Measurements from ENCODE around the gene HECTD4.

The HECTD4 gene

DNA sequence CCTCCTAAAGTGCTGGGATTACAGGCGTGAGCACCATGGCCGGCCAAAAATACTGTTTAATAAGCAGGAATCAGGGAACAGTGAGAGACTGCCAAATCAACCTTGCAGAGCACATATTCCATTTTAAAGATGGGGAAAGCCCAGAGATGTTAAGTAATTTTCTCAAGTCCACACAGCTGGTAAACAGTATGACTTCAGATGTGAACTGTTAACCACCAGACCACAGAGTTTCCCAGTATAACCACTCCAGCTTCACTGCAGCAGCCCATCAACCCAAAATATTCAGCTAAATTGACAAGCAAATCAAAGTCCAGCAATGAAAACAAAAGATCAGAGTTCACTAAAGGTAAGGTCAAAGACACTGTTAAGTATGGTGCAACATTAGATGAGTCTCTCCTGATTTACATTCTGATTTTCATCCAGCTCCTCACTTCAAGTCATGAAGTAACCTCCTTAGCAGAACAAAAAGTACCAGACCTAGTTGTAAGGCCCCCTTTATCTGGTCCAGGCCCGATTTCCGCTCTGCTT is 174.8 kb downstream of the HECTD4 start:
- DNase-seq (ENCODE audit: low spot score) = no peak

DNA sequence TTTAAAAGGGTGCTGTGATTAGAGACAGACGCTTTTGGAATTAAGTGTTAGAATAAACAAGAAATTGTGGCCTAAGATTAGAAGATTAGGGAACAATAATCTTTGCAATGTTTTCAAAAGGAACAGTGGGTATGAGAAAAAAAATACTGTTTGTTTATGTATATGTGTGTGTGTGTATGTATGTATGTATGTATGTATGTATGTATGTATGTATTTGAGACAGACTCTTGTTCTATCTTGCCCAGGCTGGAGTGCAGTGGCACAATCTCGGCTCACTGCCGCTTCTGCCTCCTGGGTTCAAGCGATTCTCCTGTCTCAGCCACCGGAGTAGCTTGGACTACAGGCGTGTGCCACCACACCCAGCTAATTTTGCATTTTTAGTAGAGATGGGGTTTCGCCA is 175.3 kb downstream of the HECTD4 start:
- DNase-seq (ENCODE audit: low spot score) = no peak

DNA sequence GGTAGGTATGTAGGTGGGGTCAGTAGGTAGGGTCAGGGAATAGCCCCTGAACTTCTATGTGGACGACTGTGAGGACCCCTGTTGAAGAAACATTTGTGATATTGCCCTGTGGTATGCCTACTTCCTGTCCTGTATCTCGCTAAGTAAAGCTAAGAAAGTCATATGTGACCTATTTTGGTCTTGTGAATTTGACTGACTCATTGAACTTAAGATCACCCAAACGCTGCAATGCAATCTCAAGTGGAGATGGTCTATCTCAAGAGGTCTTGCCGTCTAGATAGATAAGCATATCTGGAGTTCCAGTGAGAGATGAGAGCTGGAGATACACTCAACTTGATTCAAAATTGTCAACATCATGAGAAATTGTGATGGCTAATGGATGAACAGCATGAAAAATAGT is 183.1 kb downstream of the HECTD4 start:
- no peak for DNase-seq (ENCODE audit: low spot score)

DNA sequence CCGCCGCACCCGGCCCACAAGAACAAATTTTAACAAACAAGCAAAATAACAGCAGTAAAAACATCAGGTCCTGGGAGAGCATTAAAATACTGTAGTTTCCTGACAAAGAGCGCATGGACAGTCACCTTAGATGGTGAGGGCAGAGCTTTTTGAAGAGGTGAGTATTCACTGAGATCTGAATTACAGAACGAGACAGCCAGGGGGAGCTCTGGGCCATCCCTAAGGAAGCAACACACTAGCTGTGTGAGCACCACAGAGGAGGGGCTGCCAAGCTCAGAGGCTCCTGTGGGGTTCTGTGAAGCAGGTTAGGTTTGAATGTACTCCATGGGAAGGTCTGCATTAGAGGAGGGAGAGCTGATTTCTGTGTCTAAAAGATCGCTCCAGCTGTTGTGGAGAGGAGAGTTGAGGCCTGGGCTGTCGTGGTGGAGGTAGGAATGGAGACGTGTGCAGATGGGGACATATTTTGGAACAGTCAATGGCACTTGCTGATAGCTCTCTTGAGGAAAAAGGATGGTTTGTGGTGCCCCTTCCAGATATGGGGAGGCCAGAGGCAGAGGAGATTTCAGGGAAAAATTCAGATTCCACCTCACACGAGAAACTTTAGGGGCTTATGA is 184.0 kb downstream of the HECTD4 start:
- peak; percentile 12 for DNase-seq (ENCODE audit: low spot score)

DNA sequence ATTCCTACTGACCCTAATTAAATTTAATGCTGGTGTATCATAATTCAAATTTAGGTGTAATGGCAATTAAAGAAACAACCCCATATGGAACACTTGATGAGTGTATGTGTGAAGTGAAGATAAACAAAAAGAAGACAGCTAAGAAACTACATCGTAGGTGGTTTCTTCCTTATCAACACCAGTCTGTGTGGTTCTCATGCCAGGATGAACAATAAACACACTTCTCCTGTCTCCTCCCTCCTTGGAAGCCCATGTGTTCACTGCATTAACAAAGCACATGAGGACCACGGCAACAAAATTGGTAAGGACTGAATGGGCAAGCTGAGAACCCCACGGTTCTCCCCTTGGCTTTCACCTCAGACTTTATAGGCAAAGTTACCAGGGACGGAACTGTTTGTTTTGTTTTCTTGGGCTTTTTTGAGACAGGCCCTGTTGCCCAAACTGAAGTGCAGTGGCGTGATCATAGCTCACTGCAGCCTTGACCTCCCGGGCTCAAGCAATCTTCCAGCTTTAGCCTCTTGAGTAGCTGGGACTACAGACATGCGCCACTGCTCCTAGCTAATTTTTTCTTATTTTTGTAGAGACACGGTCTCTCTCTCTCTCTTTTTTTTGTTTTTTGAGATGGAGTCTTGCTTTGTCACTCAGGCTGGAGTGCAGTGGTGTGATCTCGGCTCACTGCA is 185.9 kb downstream of the HECTD4 start:
- DNase-seq (ENCODE audit: low spot score) = no peak

DNA sequence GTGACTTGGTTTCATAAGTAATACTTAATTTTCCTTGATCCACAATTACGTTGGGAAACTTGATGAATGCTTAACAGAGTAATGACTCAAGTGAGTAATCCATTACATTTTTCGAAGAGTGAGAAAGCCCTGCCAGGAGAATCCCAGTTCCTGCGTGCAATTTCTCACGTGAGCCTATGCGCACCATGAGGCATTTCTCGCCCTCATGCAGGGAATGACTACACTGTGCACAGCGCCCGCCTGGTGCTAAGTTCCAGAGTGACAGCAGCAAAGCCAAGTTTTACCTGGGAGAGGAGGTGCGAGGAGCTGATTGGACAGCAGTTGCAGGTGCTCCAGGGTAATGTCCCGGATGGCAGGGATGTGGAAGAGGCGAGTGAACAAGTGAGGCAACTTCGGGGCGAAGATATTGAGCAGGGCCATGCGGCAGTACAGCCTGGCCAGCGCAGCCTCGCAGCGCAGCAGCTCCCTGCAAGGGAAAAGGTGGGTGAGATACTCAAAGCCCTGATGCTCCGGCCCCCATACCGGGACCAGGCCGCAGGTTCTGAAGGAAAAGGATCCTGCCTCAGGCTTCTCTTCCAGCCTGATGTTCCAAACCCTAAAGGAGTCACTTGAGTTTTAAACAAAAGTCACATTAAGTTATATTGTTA is 187.5 kb downstream of the HECTD4 start:
- DNase-seq (ENCODE audit: low spot score) = no peak

DNA sequence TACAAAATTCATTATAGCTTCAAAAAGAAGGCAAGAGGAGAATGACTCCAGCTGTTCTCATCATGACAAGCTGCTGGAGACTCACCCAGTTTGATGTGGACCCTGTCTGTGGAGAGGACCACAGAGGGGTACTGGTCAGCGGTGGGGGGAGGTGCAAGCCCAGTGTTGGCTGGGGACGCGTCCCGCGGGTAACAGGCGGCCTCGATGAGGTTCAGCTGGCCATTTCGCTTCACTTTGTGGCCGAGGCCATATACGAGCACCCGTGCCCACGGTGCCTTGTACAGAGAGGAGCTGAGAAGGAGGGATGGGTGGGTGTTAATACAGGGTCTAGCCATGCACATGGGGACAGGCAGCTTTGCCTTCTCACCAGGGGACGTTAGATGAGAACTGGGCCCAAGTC is 189.8 kb downstream of the HECTD4 start:
- DNase-seq (ENCODE audit: low spot score) = no peak

DNA sequence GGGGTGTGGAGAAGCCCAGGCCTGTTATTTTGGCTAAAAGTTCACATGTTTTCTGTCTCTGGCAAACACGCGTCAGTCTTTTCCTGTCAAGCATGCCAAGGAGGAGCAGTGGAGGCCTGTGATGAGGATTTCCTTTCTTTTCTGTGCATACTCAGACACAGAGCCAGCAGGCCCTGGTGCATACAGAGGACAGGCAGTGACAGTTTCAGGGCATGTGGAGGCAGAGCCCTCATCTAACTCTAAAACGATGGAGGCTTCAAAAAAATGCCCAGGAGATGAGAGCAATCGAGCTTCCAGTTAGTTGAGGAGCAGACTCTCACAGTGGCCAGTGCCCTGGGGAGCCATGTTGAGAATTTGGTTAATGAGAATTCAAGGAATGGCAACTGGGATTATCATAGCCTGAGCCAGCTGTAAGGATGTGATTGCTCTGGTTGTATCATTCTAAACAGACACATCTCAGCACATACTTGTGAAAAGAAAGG is 190.3 kb downstream of the HECTD4 start:
- no peak for DNase-seq (ENCODE audit: low spot score)

DNA sequence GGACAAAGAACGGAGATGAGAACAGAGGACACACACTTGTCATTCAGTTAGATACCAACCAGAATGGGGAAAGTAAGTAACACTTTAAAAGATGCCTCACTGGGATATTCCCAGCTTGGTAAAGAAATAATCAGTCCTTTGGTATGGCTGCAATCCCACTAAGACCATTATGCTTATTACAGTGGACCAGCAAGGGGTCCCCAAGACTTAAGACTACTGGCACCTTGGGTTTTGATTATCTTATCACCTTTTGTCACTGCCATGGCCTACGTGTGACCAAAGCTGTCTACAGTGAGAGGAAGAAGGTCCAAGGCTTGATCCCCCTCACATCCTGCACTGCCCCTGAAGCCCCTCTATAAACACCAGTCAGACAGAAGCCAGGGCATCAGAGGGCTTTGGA is 191.0 kb downstream of the HECTD4 start:
- no peak for DNase-seq (ENCODE audit: low spot score)

DNA sequence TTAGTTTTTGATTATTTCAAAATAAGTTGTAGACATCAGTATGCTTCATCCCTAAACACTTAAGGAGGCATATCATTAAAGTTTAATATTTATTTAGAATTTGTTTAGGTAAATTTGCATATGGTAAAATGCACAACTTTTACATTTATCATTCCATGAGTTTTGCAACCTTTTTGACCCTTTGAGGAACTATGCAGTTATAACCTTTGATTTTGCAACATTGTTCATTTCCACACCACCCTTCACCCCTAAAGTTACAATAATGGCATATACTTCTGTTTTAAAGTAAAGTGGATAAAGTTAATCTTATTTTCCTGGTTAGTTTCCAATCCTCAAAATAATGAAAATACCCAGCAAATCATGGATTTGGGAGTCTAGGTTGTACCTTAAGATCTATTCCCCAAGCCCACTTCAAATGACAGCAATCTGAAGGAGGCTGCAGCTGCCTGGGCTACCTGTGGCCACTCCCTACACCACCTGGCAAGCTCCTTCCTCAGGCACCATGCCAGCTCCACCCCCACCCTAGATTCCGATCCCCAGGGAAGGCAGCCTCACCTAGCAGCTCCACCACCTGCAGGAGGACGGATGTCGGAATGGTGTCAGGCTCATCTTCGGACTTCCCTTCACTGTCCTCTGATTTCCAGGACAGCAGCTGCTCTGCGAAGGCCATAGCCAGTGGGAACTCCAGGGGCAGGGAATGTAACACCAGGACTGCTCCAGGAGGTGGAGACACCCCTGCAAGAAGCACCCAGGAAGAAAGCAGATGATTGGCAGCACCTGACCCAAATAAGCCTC is 191.8 kb downstream of the HECTD4 start:
- no peak for DNase-seq (ENCODE audit: low spot score)

DNA sequence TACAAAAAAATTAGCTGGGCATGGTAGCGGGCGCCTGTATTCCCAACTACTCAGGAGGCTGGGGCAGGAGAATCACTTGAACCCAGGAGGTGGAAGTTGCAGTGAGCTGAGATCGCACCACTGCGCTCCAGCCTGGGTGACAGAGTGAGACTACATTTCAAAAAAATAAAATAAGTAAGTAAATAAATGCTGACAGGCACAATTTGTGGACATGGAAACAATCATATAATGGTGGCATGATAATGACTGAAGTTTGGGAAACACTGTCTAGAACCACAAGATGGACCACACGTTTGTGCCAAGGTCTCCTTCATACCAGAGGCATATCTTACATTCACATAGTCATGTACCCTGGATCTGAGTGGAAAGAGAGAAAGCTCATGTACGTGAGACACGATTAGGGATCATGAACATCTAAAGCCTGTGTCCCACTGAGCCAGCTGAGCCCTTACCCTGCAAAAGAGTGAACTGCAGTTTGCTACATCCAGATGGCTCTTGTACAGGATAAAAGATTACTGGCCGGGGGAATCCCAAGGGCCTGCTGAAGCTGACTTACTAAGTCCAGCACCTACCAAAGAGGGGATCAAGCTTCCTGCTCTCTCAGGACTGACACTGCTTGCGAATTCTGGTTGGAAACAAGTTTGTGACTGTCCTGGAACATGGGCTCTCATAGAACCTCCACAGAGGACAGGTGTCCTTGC is 194.0 kb downstream of the HECTD4 start:
- no peak for DNase-seq (ENCODE audit: low spot score)

DNA sequence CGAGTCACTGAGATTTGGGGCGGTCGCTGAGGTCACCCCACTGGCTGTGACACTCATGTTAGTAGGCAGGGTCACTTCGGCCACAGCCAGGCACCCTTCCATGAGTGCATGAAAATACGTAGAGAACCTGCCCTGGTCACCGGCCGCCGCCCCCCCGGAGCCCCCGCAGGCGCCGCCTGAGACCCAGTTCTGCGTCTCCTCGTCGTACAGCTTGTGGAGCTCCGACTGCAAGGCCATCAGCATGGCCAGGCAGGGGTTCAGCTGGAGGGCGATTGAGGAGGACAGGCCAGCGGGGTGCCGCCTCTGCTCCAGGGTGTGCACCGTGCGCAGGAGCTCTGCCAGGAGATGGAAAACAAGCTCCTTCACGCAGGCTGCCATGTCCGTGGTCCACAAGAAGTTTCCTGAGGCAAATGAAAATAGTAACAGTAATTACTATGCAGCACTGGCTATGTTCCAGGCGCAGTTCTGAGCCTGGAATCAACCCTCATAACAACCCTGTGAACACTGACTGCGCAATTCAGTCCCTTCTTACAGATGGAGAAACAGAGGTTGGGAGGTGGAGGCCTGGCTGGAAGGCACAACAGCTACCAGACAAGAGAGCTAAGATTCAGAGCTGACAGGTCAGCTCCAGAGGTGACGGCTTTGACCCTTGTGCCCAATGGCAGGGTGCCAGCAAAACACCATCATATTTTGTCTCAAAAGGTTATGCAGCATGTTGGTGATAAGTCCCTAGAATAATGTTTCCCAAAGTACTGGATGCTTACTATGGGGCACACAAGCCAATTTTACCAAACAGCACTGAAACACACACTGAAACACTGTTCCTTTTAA is 196.9 kb downstream of the HECTD4 start:
- DNase-seq (ENCODE audit: low spot score) = no peak

DNA sequence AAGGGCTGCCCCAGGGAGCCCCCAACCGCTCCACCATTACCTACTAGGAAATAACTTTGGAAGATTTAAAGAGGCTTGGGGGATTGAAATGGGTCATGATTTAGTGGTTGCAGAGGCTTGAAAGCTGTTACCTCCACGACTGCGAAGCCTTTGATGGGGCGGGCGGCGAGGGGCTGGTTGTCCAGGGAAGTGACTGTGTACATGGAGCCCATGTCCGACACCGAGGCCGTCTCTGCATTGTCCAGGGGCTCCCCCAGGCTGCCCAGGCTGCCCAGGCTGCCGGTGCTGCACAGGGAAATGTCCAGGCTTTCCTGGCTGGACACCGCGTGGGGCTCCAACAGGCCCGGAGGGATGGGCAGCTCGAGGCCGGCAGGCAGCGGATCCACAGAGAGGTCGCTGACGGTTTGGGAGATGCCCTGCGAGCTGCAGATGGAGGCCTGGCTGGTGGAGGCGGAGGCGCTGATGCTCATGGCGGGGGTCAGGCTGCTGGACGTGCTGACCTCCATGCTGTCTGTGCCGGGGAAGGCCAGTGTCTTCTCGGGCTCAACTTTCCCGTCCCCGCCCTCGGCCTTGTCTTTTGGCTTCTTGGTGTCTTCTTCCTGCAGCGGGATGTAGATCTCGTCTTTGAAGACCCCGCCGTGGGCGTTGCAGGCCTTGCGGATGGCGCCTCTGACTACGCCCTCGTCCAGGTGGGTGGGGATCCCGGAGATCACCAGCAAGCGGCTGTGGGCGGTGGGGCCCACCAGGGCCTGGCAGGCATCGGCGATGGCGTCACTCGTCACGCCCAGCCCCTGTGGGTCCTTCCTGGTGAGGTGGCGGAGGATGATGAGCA is 198.0 kb downstream of the HECTD4 start:
- DNase-seq (ENCODE audit: low spot score) = no peak

DNA sequence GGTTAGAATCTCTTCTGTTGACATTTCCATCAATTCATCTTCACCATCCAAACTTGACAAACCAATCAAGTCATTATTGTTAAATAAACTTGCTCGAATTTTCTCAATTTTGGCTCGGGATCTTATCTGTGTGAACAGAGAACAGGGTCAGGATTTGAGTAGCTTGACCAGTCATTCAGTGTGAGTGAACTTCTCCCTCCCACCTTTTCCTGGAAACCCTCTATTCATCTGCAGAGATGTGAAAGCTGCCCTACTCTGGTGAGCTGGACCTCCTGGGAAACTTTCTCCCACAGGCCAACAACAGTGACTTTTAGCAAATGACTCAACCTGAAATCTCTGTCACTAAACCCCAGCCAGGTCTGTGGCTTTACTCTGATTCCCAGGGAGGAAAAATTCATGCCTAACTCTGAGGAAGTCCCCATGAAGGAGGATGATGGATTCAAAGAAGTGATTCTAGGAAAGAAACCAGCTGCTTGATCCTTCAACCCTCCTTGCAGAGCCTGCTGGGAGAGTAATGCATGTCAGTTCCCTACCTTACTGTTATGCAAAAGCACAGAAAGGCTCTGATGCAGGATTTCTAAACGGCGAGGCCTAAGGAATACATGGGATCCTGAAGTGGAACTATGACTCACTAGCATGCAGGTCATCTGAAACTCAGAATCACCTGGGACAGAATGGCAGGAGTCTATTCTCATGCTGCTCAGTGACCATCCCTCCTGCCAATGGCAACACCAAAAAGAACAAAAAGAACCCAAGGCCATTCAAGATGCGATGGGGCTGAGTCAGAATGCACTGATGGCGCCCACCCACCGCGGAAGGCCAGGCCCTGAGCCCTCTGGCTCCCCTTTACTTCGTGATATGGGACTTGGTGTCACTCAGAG is 198.8 kb downstream of the HECTD4 start:
- DNase-seq (ENCODE audit: low spot score) = no peak

DNA sequence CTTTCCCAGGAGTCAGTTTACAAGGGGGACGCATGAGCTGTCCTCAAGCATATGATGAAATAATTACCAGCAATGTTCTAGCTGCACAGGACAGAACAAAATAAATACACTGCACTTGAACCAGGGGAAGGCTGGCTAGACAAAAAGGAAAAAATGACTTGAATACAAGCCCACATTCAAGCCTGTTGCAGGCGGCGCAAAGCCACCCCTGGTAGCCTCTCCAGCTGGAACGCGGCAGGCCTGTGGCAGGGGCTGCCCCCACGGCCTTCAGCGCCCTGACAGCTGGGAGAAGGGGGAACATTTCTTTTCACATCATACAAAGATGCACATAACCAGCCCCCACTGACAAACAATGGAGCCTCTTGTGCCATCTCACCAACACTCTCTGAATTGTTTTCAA is 199.7 kb downstream of the HECTD4 start:
- DNase-seq (ENCODE audit: low spot score) = no peak

DNA sequence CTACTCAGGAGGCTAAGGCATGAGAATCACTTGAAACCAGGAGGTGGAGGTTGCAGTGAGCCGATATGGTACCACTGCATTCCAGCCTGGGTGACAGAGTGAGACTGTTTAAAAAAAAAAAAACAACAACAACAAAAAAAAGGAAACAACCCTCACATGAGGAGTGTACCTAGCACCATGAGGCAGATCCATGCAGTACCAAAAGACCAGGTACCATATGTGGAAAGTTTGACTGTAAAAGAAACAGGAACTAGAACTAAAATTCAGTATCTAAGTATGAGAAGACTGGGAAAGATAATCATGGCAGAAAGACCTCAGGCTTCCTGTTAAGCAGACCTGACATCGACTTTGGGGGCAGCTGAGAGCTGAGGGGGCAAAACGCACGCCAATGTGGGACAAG is 201.8 kb downstream of the HECTD4 start:
- no peak for DNase-seq (ENCODE audit: low spot score)

DNA sequence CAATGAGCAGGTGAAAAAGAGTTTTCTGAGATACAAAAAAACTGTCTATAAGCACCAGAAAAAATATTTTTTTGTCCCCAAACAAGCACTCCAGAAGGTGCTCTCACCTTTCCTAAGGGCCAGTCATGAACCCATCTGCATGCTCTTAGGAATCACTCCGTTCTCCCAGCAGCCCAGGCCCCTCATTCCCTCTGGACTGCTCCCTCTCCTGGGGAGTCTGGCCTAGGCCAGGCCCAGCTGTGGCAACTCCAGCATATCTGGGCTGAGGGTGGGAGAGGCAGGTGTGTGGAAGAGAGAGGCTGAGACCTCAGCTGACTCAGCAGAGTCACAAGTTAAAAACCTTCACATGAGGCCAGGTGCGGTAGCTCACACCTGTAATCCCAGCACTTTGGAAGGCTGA is 202.3 kb downstream of the HECTD4 start:
- no peak for DNase-seq (ENCODE audit: low spot score)

DNA sequence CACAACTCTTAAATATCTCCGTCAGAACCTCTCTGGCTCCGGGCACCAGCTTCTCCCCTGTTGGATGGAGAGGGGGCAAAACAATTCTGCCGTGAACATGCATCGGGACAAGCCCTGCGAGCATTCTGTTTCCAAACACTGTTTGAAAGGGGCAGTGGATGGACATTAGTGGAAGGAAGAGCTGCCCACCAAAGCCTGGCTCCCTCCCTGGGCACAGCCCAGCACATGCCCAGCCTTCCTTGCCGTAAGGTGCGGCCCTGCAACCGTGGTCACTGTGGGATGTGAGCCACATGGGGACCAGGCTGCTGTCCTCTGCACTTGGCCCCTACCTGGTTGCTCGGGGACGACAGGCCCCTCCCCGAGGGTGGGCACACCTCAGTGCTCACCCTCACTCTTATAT is 202.9 kb downstream of the HECTD4 start:
- no peak for DNase-seq (ENCODE audit: low spot score)

DNA sequence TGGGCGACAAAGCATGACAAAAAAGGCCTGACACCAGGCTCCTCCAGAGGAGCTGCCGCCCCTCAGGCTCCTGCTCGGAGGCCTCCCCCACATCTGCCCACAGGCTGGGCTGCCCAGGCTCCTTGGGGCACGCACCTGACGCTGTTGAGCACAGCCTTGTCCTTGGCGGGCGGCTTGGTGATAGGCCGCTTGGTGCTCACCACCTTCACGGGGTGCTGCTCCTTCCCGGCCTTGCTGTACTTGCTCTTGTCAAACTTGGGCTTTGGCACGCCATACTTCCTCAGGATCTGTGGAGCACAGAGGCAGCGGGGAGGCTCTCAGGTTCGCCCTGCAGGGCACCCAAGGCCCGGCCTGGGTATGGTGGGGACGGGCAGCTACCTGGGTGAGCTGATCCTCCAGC is 203.4 kb downstream of the HECTD4 start:
- DNase-seq (ENCODE audit: low spot score) = no peak
